CD4-positive, alpha-beta T cell treated with Interleukin-17A for 4 hours (primary cell): ENCODE results near the gene TSEN34.
"Not testable (repeated sequence)": the region's sequence is repeated elsewhere in the genome, so short reads cannot be mapped to it uniquely, and the experiment has no call there.

Experiments used
- DNase-seq: peaks from one replicate; pipeline ENCODE4 v3.0.0-alpha.2; 2020; ENCODE audit warnings: mixed read lengths

Gene TSEN34

DNA sequence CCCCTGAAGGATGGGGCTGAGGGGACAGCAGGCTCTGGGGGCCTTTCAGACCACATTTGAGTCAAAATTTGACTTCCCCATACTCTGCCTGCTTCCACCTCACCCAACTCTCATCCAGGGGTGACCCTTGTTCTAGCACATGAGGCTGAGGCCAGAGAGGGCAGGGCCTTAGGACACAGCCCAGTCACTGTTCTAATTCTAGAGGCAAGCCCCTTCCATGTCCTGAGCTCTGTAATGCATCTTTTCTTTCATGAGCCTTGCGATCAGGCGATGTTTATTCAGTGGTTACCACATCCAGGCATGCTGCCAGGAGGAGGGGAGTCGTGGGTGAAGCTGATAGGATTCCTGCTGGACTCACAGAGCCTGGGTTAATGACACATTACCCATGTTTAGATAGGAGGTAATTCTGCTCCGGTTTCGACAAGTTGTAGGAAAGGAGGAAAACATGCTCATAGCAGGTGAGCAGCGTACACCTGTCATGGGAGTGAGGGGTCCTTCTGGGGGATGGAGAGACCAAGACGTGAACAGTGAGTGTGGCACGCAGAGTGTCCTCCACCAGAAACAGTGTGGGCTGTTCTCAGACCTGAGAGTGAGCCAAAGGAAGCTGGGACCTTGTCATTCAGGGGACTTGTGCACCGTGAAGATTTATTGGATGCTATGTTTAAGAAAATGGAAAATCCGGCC is 18.8 kb downstream of the TSEN34 start:
- DNase-seq = peak; percentile 36

DNA sequence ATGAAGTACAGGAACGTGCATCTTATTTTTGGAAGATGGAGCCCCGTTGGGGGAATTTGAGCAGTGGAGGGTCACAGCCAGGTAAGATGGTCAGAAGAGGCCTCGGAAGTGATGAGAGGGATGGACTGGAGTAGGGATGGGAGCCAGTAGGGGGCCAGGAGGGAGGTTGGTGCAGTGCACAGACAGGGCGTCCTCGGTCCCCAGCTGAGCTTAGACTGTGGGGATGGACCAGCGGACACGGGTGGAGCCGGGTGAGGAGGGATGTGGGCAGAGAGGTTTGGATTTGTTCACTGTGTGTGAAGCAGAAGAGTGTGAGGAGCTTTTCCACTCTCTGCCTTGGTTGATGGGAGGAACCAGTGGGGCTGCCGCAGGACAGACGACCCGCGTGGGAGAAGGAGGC is 20.1 kb downstream of the TSEN34 start:
- no peak for DNase-seq

DNA sequence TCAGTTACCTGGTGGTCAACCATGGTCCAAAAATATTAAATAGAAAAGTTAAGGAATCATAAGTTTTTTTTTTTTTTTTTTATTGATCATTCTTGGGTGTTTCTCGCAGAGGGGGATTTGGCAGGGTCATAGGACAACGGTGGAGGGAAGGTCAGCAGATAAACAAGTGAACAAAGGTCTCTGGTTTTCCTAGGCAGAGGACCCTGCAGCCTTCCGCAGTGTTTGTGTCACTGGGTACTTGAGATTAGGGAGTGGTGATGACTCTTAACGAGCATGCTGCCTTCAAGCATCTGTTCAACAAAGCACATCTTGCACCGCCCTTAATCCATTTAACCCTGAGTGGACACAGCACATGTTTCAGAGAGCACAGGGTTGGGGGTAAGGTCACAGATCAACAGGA is 23.1 kb downstream of the TSEN34 start:
- DNase-seq = not testable (repeated sequence)

DNA sequence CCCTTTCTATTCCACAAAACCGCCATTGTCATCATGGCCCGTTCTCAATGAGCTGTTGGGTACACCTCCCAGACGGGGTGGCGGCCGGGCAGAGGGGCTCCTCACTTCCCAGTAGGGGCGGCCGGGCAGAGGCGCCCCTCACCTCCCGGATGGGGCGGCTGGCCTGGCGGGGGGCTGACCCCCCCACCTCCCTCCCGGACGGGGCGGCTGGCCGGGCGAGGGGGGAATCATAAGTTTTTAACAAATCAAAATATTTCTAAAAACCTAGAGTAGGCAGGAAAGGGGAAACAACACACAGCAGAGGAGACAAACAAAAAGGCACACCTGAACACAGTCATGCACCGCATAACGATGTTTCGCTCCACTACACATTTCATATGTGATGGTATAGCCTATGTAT is 23.6 kb downstream of the TSEN34 start:
- not testable (repeated sequence) for DNase-seq

DNA sequence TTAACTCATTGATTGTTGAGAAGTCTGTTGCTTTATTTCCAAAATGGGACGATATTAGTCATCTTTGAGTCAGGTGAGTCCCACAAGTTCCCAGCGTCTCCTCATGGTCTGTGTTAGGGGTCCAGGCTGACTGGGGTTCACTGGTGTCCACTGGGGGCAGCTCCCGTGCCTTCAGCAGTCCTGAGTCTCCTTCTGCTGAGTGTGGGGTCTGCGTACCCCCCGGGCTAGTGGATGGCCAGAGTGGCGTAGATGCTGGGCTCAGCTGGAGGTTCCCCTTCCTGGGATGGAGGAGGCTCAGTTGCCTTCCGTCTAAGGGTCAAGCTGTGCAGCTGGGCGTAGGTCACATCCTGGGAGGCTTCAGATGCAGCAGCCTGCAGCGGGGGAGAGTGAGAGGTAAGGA is 25.8 kb downstream of the TSEN34 start:
- DNase-seq = no peak

DNA sequence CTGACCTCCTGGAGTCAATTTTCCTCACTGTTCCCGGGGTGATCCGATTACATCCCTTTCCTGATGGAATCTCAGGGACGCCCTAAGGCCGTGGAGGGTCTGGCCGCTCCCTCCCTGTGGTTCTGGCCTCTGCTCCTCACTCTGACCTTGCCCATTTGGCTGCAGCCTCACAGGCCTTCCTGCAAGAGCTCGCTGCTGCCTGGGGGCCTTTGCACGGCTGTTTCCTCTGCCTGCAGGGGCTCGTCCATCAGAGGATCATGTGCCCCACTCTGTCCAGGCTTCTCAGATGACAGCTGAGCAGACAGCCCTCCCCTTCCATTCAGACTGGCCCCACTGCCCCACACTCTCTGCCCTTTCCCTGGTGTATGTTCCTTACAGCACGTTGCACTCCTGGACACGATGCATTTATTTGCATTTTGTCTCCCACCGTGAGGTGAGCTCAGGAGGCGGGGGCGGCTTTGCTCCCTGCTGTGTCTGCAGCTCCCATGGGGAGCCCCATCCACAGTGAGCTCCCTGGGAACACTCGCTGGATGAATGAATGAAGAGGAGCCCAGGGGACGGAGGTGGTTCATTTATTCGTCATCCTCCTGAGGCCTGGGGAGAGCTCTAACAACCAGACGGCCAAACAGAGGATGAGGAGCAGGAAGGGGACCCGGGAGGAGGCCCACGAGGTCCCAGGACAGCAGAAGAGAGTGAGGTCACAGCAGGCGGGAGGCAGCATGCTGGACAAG is 26.6 kb downstream of the TSEN34 start:
- DNase-seq = not testable (repeated sequence)

DNA sequence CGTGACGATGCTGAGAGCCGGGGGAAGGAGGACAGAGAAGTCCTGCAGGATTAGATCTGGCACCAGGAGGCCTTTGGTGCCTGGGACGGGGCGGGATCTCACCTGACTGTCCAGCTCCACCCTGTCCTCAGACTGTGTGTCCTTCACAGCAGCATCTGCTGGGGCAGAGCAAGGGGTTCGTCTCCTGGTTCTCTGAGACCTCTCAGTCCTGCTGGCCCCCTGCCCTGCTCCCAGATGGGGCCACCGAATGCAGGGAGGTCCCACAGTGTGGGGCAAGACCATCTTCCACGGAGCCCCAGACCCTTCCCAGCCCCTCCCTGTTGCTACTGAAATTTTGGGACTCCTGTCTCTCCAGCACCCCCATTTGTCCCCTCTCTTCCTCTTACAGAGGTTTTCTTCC is 27.2 kb downstream of the TSEN34 start:
- DNase-seq = no peak

DNA sequence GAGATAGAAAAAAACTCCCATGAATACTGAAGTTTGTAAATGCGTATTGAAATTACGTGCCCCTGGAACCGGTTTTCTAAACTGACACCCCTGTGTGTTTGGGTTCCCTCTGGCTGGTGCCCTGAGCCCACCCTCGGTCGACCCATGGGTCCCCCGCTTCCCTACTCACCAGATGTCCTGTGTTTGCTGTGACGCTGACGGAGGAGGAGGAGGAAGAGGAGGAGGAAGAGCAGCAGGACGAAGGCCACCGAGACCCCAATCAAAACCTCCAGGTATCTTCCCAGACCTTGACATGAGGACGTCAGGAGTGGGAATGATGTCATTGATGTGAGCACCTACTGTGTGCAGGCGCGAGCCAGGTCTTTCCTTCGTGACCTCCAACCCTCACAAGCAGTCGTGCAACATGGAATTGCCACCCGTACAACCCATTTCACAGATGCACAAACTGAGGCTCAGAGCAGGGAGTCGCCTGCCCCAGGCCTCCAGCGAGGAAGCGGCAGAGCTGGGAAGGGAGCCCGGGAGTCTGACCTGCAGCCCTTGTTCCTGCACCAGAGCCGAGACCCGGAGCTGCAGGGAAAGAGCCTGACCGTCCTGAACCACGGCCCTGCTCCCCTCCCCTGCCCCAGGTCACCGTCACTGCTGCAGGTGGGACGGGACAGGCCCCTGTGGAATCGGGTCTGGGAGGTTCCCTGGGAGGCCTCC is 28.0 kb downstream of the TSEN34 start:
- DNase-seq = no peak

DNA sequence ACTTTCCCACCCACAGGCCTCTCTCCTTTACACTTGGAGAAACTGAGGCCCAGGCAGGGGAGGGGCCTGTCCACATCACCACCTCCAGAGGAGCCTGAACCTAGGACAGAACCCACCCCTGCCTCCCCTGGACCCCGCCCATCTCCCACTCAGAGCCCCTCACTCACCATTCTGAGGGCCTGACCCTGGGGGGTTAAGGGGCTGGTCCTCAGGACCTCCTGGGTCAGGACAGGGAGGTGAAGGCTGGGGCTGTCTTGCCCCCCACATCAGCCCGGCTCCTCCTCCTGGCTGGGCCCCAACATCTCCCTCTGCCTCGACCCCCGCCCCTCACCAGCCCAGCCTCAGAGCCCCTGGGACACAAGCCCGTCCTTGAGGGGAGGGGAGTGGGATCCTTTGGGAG is 28.6 kb downstream of the TSEN34 start:
- not testable (repeated sequence) for DNase-seq

DNA sequence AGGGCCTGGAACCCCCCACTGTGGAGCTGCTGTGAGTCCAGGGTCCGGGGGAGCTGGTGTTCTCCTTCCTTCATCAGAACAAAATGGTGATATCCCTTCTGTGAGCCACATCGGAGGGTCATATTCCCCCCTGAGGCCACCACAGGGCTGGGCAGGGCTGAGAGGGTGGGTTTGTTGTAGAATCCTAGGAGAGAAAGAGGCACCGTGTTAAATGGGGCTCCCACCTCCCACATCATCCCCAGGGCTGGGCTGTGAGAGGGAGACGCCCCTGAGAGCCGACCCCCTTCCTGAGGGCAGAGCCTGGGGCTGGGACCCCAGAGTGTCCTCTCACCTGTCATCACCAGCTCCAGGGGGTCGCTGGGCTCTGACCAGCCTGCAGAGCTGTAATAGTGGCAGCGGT is 30.8 kb downstream of the TSEN34 start:
- not testable (repeated sequence) for DNase-seq

DNA sequence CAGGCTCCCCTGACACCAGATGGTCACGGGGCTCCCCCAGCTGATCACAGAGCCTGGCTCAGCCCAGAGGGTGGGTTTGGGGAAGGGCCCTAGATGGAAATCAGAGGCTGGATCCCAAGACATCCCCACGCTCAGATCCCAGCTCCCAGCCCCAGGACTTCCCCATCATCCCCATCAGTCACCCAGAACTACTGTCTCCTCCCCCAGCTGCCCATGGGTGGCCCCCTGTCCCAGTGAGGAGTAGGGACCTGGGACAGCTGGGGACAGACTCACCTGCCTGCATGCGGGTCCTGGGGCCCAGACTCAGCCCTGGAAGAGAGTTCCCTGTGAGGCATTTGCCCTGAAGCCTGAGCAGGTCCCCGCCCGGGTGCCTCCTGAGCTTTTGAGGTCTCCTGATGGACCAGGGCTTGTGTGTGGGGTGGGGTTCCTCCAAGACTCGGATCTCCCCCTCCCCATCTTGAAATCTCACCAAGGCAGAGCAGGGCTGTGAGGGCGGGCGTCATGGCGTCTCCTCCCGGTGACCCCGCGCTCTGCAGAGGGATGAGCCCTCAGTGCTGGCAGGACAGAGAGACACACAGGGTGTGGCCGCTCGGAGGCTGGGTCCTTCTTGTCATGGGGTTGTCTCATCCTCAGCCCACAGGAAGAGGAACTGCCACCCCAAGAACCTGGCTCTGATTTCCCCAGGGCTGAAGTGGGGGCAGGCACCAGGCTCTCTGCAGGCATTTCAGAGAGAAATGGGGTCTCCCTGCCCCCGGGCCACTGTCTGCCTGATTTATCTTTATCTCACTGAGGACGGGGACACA is 31.6 kb downstream of the TSEN34 start, which contains the start of gene LILRB3:
Gene LILRB3, minus strand, starts transcription at position 534 of the 803 bp plus-strand sequence. Its CDS starts 31 bp downstream, at position 503.
- not testable (repeated sequence) for DNase-seq

DNA sequence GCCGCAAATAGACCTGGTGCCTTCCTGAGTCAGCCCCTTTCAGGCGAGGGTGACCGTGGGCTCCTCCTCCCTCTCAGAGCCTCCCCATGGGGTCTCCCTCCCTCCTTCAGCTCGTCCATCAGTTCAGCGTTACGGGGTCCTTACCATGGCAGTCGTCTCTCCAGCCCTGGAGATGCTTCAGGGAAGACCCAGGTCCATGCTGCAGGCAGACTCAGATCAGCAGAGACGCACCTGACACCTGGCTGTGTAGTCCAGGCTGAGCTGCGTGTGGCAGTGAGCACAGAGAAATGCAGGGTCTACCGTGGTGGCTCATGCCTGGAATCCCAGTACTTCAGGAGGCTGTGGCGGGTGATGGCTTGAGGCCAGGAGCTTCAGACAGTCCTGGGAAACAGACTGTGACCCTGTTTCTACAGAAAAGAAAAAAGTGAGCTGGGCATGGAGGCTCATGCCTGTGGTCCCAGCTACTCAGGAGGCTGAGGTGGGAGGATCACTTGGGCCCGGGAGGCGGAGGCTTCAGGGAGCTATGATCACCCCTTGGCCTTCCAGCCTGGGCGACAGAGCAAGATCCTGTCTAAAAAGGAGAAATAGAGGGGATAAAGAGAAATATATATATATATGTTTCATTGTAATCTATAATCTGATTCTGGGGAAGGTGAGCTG is 32.3 kb downstream of the TSEN34 start:
- not testable (repeated sequence) for DNase-seq

DNA sequence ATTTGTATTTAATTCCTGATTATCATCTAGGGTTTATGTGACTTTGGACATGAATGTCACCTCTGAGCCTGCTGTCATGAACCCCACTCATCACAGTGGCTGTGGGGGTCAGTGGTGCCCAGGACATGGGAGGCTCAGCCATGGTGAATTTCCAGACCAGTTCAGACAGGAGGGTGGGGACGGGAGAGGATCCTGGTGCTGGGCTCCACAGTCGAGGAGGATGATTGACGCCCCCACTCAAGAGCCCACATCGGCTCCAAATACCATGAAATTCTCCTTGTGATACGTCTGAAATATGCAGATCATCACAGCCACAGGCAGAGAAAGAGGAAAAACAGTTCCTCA is 32.8 kb downstream of the TSEN34 start:
- DNase-seq = not testable (repeated sequence)

DNA sequence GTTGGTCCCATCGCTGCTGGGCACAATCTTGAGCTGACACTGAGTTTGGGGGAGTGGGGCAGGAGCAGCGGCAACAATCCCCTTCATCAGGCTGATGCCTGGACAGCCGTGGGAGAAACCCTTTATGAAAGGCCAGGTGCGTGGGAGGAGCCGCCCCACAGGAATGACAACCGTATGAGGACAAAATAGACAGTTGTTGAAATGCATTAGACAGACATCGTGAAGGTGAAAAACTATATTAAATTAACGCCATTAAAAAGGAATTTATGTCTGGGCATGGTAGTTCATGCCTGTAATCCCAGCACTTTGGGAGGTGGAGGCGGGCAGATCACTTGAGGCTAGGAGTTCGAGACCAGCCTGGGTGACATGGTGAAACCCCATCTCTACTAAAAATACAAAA is 33.5 kb downstream of the TSEN34 start:
- DNase-seq = not testable (repeated sequence)

DNA sequence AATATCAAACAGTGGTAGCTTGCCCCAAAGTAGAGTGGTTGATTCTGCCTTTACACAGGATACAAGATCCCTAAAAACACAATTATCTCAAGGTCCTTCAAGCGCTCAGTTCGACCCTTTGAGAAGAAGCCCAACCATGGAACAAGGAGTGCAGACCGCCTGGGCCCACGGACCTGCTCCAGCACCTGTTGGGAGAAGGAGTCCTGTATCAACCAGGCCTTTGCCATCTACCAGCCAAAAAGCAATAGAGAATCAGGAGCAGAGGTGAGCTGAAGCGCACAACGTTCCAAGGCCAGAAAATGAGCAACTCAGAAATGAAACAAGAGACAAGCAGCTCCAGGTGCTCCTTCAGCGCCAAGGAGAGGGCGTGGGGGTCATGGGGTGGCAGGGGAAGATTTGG is 38.0 kb downstream of the TSEN34 start:
- DNase-seq = no peak

DNA sequence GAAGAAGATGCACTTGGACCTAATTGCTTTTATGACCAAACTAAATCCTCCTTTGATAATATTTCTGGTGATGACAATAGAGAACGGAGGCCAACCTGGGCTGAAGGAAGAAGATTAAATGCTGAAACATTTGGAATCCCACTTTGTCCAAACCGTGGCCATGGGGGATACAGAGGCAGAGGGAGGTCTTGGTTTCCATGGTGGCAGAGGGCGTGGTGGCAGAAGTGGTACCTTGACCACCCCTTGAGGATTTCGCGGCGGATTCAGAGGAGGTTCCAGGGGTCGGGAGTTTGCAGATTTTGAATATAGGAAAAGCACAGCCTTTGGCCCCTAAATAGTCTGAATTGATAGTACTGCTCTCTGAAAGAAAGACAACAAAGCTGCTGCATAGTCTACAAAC is 38.9 kb downstream of the TSEN34 start:
- no peak for DNase-seq

DNA sequence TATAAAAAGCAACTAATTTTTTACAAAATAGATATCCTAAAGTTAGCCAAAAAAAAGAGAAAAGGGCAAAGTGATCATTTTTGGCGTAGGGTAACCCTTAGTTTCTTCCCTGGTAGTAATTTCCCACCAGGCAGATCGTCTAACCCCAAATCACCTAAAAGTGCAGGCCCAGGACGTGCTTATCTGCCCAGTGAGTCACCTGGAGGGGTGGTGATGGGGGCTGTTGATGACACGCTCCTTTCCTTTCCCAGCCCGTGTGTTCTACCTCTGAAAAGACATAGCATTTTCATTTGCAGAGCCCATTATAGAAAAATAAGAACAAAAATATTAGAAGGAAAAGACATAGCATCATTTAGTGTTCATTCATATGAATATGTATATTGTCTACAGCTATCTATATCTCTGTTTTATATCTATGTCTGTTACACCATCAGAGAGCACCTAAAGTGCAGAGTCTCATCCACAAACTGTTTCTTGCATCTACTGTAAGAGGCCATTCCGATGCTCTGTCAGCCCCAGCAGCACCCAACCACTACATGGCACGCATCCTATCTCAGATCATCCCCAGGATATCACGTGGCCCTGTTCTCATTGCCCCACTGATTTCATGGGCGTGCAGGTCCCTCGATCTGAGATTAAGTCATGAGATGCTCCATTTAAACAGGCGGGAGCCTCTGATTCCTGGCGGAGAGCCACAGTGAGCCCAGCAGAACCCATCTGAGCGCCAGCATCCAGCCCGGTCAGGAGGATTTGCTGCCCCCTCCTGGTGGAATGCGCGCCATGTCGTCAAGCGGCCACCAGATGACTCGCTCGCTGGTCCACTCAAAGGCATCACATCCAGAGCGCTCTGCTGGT is 40.2 kb downstream of the TSEN34 start:
- DNase-seq = peak; percentile 89

DNA sequence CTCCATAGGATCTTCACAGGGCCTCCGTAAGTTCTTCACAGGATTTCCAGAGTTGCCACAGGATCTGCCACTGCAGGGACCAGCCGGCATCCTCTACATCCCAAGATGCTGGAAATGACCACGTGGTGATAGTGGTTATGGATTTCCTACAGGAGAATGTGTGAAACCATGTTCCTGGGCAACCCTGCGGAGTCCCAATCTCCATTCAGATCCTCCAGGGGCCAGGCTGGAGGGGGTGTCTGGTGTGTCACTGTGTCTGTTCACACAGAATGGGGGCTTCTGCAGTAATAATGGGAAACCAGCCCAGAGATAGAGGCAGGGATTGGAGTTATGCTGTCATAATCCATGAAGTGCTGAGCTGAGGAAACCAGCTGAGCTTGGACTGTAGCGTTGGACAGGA is 42.8 kb downstream of the TSEN34 start:
- DNase-seq = no peak

DNA sequence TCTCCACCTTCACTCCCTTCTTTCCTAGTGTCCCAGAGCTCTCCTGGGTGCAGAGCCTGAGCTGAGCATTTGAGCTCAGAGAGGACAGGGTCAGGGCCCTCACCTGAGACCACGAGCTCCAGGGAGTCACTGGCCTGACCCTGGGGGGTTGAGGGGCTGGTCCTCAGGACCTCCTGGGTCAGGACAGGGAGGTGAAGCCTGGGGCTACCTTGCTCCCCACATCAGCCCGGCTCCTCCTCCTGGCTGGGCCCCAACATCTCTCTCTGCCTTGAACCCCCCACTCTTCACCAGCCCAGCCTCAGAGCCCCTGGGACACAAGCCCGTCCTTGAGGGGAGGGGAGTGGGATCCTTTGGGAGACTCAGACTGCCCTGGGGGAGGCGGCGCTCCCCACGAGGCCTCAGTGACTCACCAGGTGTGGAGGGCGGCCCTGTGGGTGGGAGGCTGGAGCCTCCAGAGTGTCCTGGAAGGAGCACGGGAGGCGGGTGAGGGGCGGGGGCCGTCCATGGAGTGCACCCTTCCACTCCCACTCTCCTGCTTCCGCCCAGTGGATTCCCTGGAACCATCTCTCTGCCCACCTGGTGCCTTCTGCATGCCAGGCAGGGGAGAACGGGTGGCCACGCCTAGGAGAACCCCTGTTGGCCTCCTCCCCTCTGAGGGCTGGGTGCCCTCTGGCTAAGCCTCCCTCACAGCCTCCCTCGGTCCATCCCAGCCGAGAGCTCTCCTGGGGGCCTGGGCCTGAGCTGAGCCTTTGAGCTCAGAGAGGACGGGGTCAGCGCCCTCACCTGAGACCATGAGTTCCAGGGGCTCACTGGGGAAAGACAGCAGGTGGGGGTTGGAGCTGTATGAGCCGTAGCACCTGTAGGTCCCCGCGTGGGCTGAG is 48.6 kb downstream of the TSEN34 start:
- DNase-seq = not testable (repeated sequence)
